HEK293 (cell line): ENCODE measurements around the gene SCN3A.

Experiments
- CTCF ChIA-PET: fragments of 350-600 bp; formaldehyde crosslinking; extraction: SDS; loops from one replicate; lab custom pipeline; 2021; ENCODE audit warnings: antibody characterized with exemption; lab: Yijun Ruan, JAX
- POLR2A ChIA-PET: fragments of 300-600 bp; formaldehyde crosslinking; extraction: SDS; loops from one replicate; lab custom pipeline; 2020; ENCODE audit warnings: antibody characterized with exemption, inconsistent platforms; lab: Yijun Ruan, JAX
- H3K27ac ChIP-seq: fragments of 200-500 bp; sonication (Bioruptor generic); 2 replicates; pipeline ENCODE4 v1.5.1; 2014; ENCODE audit warnings: low read depth, low read length, control low read depth, inconsistent platforms; ENCODE audit errors: extremely low read depth
- H3K36me3 ChIP-seq, 2 experiments: fragments of 200-500 bp in 1 of 2; sonication (Bioruptor generic) in 1 of 2; 1 replicate in 1 of 2; 2 replicates in 1 of 2; pipeline ENCODE4 v1.5.1; 2014 to 2017; ENCODE audit warnings: inconsistent platforms in 2 of 2, low read length in 2 of 2; ENCODE audit not compliant: control insufficient read depth in 2 of 2, insufficient read depth in 1 of 2
- H3K4me1 ChIP-seq: fragments of 200-500 bp; sonication (Bioruptor generic); 2 replicates; pipeline ENCODE4 v1.5.1; 2014; ENCODE audit warnings: mild to moderate bottlenecking, low read length, inconsistent platforms; ENCODE audit not compliant: control insufficient read depth, insufficient read depth
- H3K4me3 ChIP-seq: 2 replicates; pipeline ENCODE4 v1.5.1; 2011; ENCODE audit warnings: low read depth, mild to moderate bottlenecking, control low read depth, low read length, moderate library complexity
- H3K9me3 ChIP-seq: fragments of 200-500 bp; sonication (Bioruptor generic); 2 replicates; pipeline ENCODE4 v1.5.1; 2014; ENCODE audit warnings: low read depth, low read length, inconsistent platforms; ENCODE audit not compliant: control insufficient read depth, insufficient read depth
- IKZF3 ChIP-seq: fragments of 450-650 bp; IDR thresholded peaks from 2 replicates; pipeline ENCODE4 v1.5.0; 2018; ENCODE audit warnings: missing biosample characterization, mild to moderate bottlenecking, missing genetic modification characterization, moderate library complexity
- ZBTB48 ChIP-seq: fragments of 450-650 bp; formaldehyde crosslinking; IDR thresholded peaks from 2 replicates; pipeline ENCODE4 v1.5.1; 2016; ENCODE audit warnings: missing biosample characterization, missing genetic modification characterization
- ZNF121 ChIP-seq: fragments of 450-650 bp; formaldehyde crosslinking; IDR thresholded peaks from 2 replicates; pipeline ENCODE4 v1.5.1; 2016; ENCODE audit warnings: missing biosample characterization, missing genetic modification characterization
- ZNF169 ChIP-seq: fragments of 450-650 bp; formaldehyde crosslinking; IDR thresholded peaks from 2 replicates; pipeline ENCODE4 v1.5.1; 2016; ENCODE audit warnings: missing biosample characterization, missing genetic modification characterization
- ZNF211 ChIP-seq: fragments of 450-650 bp; formaldehyde crosslinking; IDR thresholded peaks from 2 replicates; pipeline ENCODE4 v1.5.1; 2016; ENCODE audit warnings: low read depth, missing biosample characterization, missing genetic modification characterization
- ZNF248 ChIP-seq: fragments of 450-650 bp; formaldehyde crosslinking; IDR thresholded peaks from 2 replicates; pipeline ENCODE4 v1.5.1; 2017; ENCODE audit warnings: missing biosample characterization, missing genetic modification characterization
- ZNF302 ChIP-seq: fragments of 450-650 bp; formaldehyde crosslinking; IDR thresholded peaks from 2 replicates; pipeline ENCODE4 v1.5.1; 2016; ENCODE audit warnings: missing biosample characterization, missing genetic modification characterization, low read depth
- ZNF394 ChIP-seq: fragments of 450-650 bp; formaldehyde crosslinking; IDR thresholded peaks from 2 replicates; pipeline ENCODE4 v1.5.1; 2016; ENCODE audit warnings: missing biosample characterization, missing genetic modification characterization, mild to moderate bottlenecking, moderate library complexity, borderline replicate concordance
- ZNF423 ChIP-seq: fragments of 450-650 bp; formaldehyde crosslinking; IDR thresholded peaks from 2 replicates; pipeline ENCODE4 v1.5.1; 2016; ENCODE audit warnings: missing biosample characterization, missing genetic modification characterization
- ZNF560 ChIP-seq: fragments of 450-650 bp; formaldehyde crosslinking; IDR thresholded peaks from 2 replicates; pipeline ENCODE4 v1.5.1; 2017; ENCODE audit warnings: missing biosample characterization, missing genetic modification characterization, borderline replicate concordance
- ZNF585B ChIP-seq: fragments of 450-650 bp; formaldehyde crosslinking; IDR thresholded peaks from 2 replicates; pipeline ENCODE4 v1.5.1; 2016; ENCODE audit warnings: missing biosample characterization, missing genetic modification characterization
- ZNF596 ChIP-seq: fragments of 450-650 bp; IDR thresholded peaks from 2 replicates; pipeline ENCODE4 v1.5.0; 2018; ENCODE audit warnings: missing biosample characterization, mild to moderate bottlenecking, missing genetic modification characterization, moderate library complexity
- ZNF610 ChIP-seq: fragments of 450-650 bp; formaldehyde crosslinking; IDR thresholded peaks from 2 replicates; pipeline ENCODE4 v1.5.1; 2016; ENCODE audit warnings: missing biosample characterization, missing genetic modification characterization, borderline replicate concordance
- ZNF654 ChIP-seq: fragments of 450-650 bp; formaldehyde crosslinking; IDR thresholded peaks from 2 replicates; pipeline ENCODE4 v1.5.1; 2016; ENCODE audit warnings: low read depth, missing biosample characterization, missing genetic modification characterization
- ZNF670 ChIP-seq: fragments of 450-650 bp; formaldehyde crosslinking; IDR thresholded peaks from 2 replicates; pipeline ENCODE4 v1.5.1; 2016; ENCODE audit warnings: missing biosample characterization, missing genetic modification characterization, low read depth
- TF ChIP-seq, protein P1 (sequence below): fragments of 450-650 bp; formaldehyde crosslinking; IDR thresholded peaks from 2 replicates; pipeline ENCODE4 v1.5.1; 2016; ENCODE audit warnings: missing biosample characterization, missing genetic modification characterization
- TF ChIP-seq, protein P2 (sequence below): fragments of 450-650 bp; formaldehyde crosslinking; IDR thresholded peaks from 2 replicates; pipeline ENCODE4 v1.5.1; 2016; ENCODE audit warnings: missing biosample characterization, missing genetic modification characterization
- TF ChIP-seq, protein P3 (sequence below): fragments of 450-650 bp; formaldehyde crosslinking; IDR thresholded peaks from 2 replicates; pipeline ENCODE4 v1.5.1; 2016; ENCODE audit warnings: missing biosample characterization, missing genetic modification characterization

The SCN3A gene

DNA sequence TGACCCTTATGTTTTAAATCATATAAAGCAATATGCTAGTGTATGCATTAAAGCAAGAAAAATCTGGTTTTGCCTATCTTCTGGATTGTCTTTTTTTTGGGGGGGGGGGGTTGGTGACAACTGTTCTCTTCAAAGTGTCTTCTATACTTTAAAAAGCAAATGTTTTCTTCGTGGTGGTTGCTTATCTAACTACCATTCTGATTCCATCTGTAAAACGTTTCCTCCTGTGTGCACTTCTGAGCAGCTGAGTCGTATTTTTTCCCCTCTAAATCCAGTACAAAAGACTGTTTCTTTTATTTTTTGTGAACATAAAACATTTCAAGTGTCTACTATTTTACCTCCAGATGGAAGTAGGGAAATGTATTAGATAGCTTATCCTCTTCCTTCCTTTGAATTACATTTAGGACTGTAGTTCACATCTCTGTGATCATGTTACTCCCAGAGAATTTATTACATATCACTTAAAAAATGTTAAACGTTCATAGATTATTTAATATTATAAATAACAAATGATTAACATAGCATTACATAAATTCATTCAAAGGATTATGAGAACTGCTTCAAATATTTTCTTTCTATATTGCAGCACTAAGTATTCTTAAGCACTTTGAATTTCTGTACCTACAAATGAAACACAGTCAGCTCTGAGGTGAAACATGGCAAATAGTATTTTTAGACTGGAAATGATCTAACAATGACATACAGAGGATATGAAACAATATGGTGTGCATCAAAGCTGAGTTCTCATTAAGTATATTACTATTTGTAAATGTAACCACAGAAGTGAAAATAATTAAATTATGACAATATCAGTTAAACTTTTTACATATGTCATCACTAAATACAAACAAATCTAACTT lies 56.4 kb downstream of the SCN3A start (continued):
- TF ChIP-seq ZNF423 (tag by site-specific recombination) = no peak

DNA sequence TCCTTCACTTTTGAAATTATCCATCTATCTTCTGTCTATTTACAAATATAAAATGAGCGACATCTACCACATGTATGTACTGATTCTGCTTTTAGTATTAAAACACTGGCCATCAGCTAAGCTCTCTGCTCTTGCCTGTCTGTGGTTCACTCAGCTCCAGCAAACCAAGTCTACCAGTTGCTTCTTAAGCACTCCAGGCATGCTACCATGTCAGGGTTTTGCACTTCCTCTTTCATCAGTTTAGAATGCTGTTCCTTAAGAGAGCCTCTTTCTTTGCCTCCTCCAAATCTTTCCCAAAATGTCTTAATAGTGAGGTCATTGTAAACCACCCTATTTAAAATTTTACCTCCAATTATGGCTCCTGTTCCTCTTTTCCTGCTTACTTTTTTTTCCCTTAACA lies 59.5 kb downstream of the SCN3A start:
- Histone ChIP-seq H3K27ac (no peak overlapping the region), H3K4me3 (no peak overlapping the region), H3K9me3 (no peaks in the 10 kb centered on the region), H3K4me1 (no peaks in the 10 kb centered on the region), H3K36me3 (no peaks in the 10 kb centered on the region)
- POLR2A ChIA-PET = no interaction called here
- CTCF ChIA-PET = no interaction called here
- TF ChIP-seq ZBTB48 = no peak
- no peak for TF ChIP-seq ZNF248 (tag by site-specific recombination)
- TF ChIP-seq, protein P1, sequence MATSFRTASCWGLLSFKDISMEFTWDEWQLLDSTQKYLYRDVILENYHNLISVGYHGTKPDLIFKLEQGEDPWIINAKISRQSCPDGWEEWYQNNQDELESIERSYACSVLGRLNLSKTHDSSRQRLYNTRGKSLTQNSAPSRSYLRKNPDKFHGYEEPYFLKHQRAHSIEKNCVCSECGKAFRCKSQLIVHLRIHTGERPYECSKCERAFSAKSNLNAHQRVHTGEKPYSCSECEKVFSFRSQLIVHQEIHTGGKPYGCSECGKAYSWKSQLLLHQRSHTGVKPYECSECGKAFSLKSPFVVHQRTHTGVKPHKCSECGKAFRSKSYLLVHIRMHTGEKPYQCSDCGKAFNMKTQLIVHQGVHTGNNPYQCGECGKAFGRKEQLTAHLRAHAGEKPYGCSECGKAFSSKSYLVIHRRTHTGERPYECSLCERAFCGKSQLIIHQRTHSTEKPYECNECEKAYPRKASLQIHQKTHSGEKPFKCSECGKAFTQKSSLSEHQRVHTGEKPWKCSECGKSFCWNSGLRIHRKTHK = no peak
- no peak for TF ChIP-seq ZNF560 (tag by site-specific recombination)
- TF ChIP-seq ZNF654 (tag by site-specific recombination) = no peak
- no peak for TF ChIP-seq ZNF302
- TF ChIP-seq, protein P2, sequence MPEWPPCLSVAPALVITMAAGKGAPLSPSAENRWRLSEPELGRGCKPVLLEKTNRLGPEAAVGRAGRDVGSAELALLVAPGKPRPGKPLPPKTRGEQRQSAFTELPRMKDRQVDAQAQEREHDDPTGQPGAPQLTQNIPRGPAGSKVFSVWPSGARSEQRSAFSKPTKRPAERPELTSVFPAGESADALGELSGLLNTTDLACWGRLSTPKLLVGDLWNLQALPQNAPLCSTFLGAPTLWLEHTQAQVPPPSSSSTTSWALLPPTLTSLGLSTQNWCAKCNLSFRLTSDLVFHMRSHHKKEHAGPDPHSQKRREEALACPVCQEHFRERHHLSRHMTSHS (tag by site-specific recombination) = no peak
- no peak for TF ChIP-seq ZNF211 (tag by site-specific recombination)
- no peak for TF ChIP-seq ZNF121 (tag by site-specific recombination)
- no peak for TF ChIP-seq ZNF423 (tag by site-specific recombination)
- TF ChIP-seq ZNF585B (tag by site-specific recombination) = no peak
- no peak for TF ChIP-seq ZNF610
- TF ChIP-seq ZNF394 (tag by site-specific recombination) = no peak
- TF ChIP-seq ZNF169 (tag by site-specific recombination) = no peak
- TF ChIP-seq ZNF670 = no peak

DNA sequence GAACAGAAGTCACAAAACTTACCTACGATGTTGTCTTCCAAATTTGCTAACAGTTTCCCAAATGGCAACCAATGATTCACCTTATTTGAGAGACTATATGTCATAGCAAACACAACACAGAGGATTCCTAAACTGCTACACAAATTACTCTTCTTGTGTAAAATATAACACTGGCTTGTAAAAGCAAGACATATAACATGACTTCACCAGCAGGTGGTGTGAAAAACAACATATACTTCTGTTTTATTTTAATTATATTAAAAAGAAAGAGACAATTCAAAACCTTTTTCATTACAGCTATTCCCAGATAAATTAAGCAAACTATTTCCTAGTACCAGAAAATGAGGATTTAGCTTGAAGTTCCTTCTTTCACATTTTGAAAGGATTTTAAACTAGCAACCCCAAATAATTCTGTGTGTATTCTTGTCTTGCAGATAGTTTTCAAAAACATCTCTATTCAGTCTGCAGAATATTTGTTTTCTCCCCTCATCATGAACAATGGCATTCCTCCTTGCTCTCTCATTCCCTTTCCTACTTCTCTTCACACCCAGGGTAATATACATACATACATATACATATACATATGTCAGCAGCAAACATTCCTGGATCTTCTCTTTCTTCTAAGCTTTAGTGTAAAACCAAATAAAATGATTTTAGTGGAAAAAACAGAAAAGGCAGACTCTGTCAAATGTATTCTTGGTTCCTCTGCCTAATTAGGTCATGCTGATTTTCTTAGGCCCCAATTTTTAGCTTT lies 62.1 kb downstream of the SCN3A start:
- CTCF ChIA-PET = interaction anchor here (0.6 to 2.0 kb wide), 8 partner anchors 9 to 455 kb away, joined by 3 to 9 read pairs (median 4); partner anchors contain the start of gene SCN3A
- no peak overlapping the region for H3K27ac ChIP-seq
- no peak for TF ChIP-seq ZNF596 (tag by site-specific recombination)
- TF ChIP-seq, protein P3, sequence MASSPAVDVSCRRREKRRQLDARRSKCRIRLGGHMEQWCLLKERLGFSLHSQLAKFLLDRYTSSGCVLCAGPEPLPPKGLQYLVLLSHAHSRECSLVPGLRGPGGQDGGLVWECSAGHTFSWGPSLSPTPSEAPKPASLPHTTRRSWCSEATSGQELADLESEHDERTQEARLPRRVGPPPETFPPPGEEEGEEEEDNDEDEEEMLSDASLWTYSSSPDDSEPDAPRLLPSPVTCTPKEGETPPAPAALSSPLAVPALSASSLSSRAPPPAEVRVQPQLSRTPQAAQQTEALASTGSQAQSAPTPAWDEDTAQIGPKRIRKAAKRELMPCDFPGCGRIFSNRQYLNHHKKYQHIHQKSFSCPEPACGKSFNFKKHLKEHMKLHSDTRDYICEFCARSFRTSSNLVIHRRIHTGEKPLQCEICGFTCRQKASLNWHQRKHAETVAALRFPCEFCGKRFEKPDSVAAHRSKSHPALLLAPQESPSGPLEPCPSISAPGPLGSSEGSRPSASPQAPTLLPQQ = no peak
- TF ChIP-seq IKZF3 (tag by site-specific recombination) = no peak
- TF ChIP-seq, all 188 proteins: peak for 0
- Histone ChIP-seq H3K4me3 (no peak overlapping the region), H3K4me1 (no peaks in the 10 kb centered on the region), H3K9me3 (no peaks in the 10 kb centered on the region), H3K36me3 (no peaks in the 10 kb centered on the region)
- POLR2A ChIA-PET = no interaction called here
